Endodermal cell (in vitro differentiated cells): ENCODE results near the gene PSMB7. TPM values are rescaled to one million over a fixed set of nuclear protein-coding genes. Genes with fewer than 3 reads are reported as not detected.

Experiments
- DNase-seq: peaks from one replicate; pipeline ENCODE4 v3.0.0-alpha.2; 2017
- H3K27ac ChIP-seq: 2 replicates; pipeline ENCODE4 v1.5.1; 2013; ENCODE audit warnings: mild to moderate bottlenecking, low read depth, low read length, moderate library complexity
- H3K27me3 ChIP-seq: 2 replicates; pipeline ENCODE4 v1.6.1; 2013; ENCODE audit warnings: mild to moderate bottlenecking, low read length, moderate library complexity; ENCODE audit not compliant: insufficient read depth, control insufficient read depth, poor library complexity, severe bottlenecking
- H3K36me3 ChIP-seq: 2 replicates; pipeline ENCODE4 v1.7.0; 2013; ENCODE audit warnings: mild to moderate bottlenecking, low read length, moderate library complexity; ENCODE audit not compliant: control insufficient read depth, insufficient read depth
- H3K4me1 ChIP-seq: one replicate; pipeline ENCODE4 v1.7.0; 2013; ENCODE audit warnings: low read length; ENCODE audit not compliant: control insufficient read depth, insufficient read depth
- H3K4me3 ChIP-seq: 2 replicates; pipeline ENCODE4 v1.5.1; 2013; ENCODE audit warnings: mild to moderate bottlenecking, low read length, moderate library complexity
- H3K9ac ChIP-seq: 2 replicates; pipeline ENCODE4 v1.6.1; 2013; ENCODE audit warnings: mild to moderate bottlenecking, low read length, moderate library complexity; ENCODE audit not compliant: poor library complexity, severe bottlenecking; ENCODE audit errors: extremely low read depth
- H3K9me3 ChIP-seq: 2 replicates; pipeline ENCODE4 v1.6.1; 2013; ENCODE audit warnings: mild to moderate bottlenecking, low read length, moderate library complexity; ENCODE audit not compliant: control insufficient read depth
- H3K27ac Mint-ChIP-seq: 2 replicates; pipeline ENCODE4 v1.8.0; 2020; ENCODE audit warnings: mixed read lengths
- H3K27me3 Mint-ChIP-seq: 2 replicates; pipeline ENCODE4 v1.8.0; 2021; ENCODE audit warnings: mild to moderate bottlenecking, mixed read lengths; ENCODE audit not compliant: insufficient read depth
- H3K36me3 Mint-ChIP-seq: 2 replicates; pipeline ENCODE4 v1.8.0; 2020; ENCODE audit warnings: low read depth, mixed read lengths
- H3K4me1 Mint-ChIP-seq: 2 replicates; pipeline ENCODE4 v1.8.0; 2020; ENCODE audit warnings: mixed read lengths
- H3K4me3 Mint-ChIP-seq: 2 replicates; pipeline ENCODE4 v1.8.0; 2020; ENCODE audit warnings: mild to moderate bottlenecking, moderate library complexity, mixed read lengths
- H3K9me3 Mint-ChIP-seq: 2 replicates; pipeline ENCODE4 v1.8.0; 2020; ENCODE audit warnings: mild to moderate bottlenecking, mixed read lengths
- WGBS, 2 experiments: methylation state at CpG; one replicate each; pipeline versions ENCODE4 v1.1.5 to v1.1.7; 2013; ENCODE audit warnings: missing lambda C conversion rate in 2 of 2, mixed read lengths in 1 of 2; ENCODE audit not compliant: insufficient coverage in 1 of 2, insufficient read length in 1 of 2; 5-methylcytosine and 5-hydroxymethylcytosine counted together
- total RNA-seq, 2 donors: library from RNA; stranded (reverse); fragmentation: NEBNext Ultra II Directional in 1 of 2; extraction: Animal tissue kit (Norgen Biotek cat#: 25700) in 1 of 2; gene quantifications; 2 replicates in 1 of 2; 3 replicates in 1 of 2; pipeline ENCODE4 v1.2.1, GENCODE V29; 2021
- TF ChIP-seq, protein P1 (sequence below): fragments of 200-600 bp; sonication (generic); conservative IDR thresholded peaks from 2 replicates; pipeline ENCODE4 v1.5.0; 2021; ENCODE audit warnings: antibody characterized with exemption, mild to moderate bottlenecking

Gene PSMB7
- total RNA-seq, 2 donors from 2014 or later, result 203 to 223 TPM

GRCh38 chr9:124344291-124345050, 70.8 kb downstream of the PSMB7 start:
- Histone ChIP-seq H3K4me1 (no peaks in the 10 kb centered on the region), H3K9me3 (no peaks in the 10 kb centered on the region), H3K27ac (no peak overlapping the region), H3K4me3 (no peak overlapping the region), H3K36me3 (peaks cover 16% of the 10 kb centered on the region), H3K9ac (no peak overlapping the region), H3K27me3 (no peaks in the 10 kb centered on the region)
- Mint-ChIP-seq H3K36me3 (peaks cover 12% of the 10 kb centered on the region), H3K4me3 (no peak overlapping the region), H3K27ac (peak overlapping the region; percentile 40), H3K27me3 (no peaks in the 10 kb centered on the region), H3K4me1 (no peaks in the 10 kb centered on the region), H3K9me3 (no peaks in the 10 kb centered on the region)
- TF ChIP-seq, protein P1, sequence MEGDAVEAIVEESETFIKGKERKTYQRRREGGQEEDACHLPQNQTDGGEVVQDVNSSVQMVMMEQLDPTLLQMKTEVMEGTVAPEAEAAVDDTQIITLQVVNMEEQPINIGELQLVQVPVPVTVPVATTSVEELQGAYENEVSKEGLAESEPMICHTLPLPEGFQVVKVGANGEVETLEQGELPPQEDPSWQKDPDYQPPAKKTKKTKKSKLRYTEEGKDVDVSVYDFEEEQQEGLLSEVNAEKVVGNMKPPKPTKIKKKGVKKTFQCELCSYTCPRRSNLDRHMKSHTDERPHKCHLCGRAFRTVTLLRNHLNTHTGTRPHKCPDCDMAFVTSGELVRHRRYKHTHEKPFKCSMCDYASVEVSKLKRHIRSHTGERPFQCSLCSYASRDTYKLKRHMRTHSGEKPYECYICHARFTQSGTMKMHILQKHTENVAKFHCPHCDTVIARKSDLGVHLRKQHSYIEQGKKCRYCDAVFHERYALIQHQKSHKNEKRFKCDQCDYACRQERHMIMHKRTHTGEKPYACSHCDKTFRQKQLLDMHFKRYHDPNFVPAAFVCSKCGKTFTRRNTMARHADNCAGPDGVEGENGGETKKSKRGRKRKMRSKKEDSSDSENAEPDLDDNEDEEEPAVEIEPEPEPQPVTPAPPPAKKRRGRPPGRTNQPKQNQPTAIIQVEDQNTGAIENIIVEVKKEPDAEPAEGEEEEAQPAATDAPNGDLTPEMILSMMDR, result peak; percentile 24
- DNase-seq, result no peak
- WGBS, 2 experiments, result 94 to 95% methylated on average over 21 to 29 of the region's 29 CpGs

DNA sequence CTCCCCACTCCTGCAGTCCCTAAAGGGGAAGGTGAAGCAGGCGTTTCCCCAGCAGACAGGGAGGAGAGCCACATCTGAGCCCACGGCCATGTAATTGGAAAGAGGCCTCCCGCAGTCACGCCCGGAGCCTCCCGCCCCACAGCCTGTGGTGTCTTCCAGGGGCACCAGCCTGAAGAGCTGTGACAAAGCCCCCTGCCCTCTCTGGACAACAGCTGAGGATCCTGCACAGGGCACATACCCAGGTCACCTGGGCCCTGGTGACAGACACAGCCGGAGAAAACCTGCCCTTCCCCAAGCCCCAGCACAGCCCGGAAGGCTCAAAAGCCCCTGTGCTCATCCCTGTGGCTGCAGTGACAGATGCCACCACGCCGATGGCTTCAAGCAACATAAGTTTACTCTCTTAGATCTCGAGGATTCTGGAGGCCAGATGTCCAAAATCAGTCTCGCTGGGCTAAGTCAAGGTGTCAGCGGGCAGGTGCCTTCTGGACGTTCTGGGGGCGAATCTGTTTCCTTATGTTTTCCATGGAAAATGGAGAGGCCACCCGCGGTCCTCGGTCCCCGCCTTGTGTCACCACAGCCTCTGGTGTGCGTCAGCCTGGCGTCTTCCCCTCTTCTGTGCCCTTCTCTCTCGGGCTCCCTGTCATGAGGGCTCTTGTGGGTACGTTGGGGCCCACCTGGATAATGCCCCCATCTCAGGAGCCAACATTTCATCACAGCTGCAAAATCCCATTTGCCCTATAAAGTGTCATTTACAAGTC, 71.5 kb downstream of the PSMB7 start:
- peak overlapping the region; percentile 52 for H3K27ac Mint-ChIP-seq
- peak overlapping the region; percentile 44 for H3K27ac ChIP-seq

DNA sequence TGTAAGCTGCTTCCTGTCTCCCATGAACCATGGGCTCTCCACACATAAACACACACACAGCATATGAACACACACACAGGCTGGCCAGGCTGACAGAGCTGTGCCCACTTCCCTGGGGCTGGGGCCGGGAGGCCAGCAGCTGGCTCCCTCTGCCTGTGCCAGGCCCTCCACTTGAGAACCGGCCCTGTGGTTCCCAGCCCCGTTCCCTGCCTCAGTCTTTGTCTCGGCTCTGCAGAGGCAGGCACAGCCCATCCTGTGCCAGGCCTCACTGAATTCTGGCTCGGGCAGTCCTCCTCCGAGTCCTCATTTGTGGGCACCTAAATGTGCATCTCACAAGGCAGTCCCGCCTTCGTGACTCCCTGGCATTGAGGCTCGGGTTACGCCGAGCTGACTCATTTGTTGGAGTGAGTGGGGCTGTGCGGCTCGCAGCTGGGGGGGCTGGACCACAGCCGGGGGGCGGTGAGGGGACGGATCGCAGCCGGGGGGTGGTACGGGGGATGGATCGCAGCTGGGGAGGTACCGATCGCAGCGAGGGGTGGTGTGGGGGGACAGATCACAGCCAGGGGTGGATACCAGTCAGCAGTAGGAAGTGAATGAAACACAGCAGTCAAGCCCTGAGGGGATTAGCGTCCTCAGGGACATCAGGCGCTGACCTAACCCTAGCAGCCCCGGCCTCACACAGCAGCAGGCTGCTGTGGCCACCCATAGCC, 72.3 kb downstream of the PSMB7 start:
- H3K27ac Mint-ChIP-seq, result peak overlapping the region; percentile 52
- peak overlapping the region; percentile 24 for H3K27ac ChIP-seq

More for the DNA sequence above, 71.5 kb downstream of the PSMB7 start:
- Histone ChIP-seq H3K4me3 (no peak overlapping the region), H3K9me3 (no peaks in the 10 kb centered on the region), H3K27me3 (no peaks in the 10 kb centered on the region), H3K36me3 (peaks cover 11% of the 10 kb centered on the region), H3K4me1 (no peaks in the 10 kb centered on the region), H3K9ac (no peak overlapping the region)
- Mint-ChIP-seq H3K4me3 (no peak overlapping the region), H3K4me1 (no peaks in the 10 kb centered on the region), H3K9me3 (no peaks in the 10 kb centered on the region), H3K36me3 (peaks cover 11% of the 10 kb centered on the region), H3K27me3 (no peaks in the 10 kb centered on the region)
- no peak for DNase-seq
- TF ChIP-seq, protein P1, result no peak
- WGBS, 2 experiments, result 93 to 99% methylated on average over 15 to 23 of the region's 23 CpGs

More for the DNA sequence above, 72.3 kb downstream of the PSMB7 start:
- H3K4me3 Mint-ChIP-seq, result no peak overlapping the region
- no peaks in the 10 kb centered on the region for H3K27me3 Mint-ChIP-seq
- 64 to 65% methylated on average over 14 to 26 of the region's 26 CpGs for WGBS, 2 experiments
- no peaks in the 10 kb centered on the region for H3K4me1 ChIP-seq
- peak; percentile 73 for DNase-seq
- no peak overlapping the region for H3K4me3 ChIP-seq
- H3K27me3 ChIP-seq, result no peaks in the 10 kb centered on the region
- H3K4me1 Mint-ChIP-seq, result no peaks in the 10 kb centered on the region
- H3K36me3 ChIP-seq, result peaks cover 5% of the 10 kb centered on the region
- no peak overlapping the region for H3K9ac ChIP-seq
- TF ChIP-seq, protein P1, result no peak
- peaks cover 2% of the 10 kb centered on the region for H3K9me3 ChIP-seq
- H3K9me3 Mint-ChIP-seq, result peaks cover 7% of the 10 kb centered on the region
- peaks cover 12% of the 10 kb centered on the region for H3K36me3 Mint-ChIP-seq
